Fibroblast of peridontal ligament (primary cell): ENCODE results near the gene POU6F1.

Experiments used
- DNase-seq: peaks from one replicate; pipeline ENCODE4 v3.0.0-alpha.2; 2010; ENCODE audit errors: extremely low read depth

Gene POU6F1

GRCh38 chr12:51171884-51172514 lies 45.9 kb downstream of the POU6F1 start:
- DNase-seq = peak; percentile 44

- no peak for DNase-seq
Observed at GRCh38 chr12:51163795-51164194, 54.1 kb downstream of the POU6F1 start.

DNA sequence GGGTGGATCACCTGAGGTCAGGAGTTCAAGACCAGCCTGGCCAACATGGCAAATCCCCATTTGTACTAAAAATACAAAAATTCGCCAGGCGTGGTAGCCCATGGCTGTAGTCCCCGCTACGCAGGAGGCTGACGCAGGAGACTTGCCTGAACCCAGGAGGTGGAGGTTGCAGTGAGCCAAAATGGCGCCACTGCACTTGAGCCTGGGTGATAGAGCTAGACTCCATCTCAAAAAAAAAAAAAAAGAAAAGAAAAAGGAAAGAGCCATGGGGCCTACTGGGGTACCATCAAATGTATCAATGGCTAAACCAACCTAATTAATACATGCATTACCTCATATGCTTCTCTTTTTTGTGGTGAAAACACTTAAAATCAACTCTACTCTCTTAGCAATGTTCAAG lies 55.6 kb downstream of the POU6F1 start:
- no peak for DNase-seq

DNA sequence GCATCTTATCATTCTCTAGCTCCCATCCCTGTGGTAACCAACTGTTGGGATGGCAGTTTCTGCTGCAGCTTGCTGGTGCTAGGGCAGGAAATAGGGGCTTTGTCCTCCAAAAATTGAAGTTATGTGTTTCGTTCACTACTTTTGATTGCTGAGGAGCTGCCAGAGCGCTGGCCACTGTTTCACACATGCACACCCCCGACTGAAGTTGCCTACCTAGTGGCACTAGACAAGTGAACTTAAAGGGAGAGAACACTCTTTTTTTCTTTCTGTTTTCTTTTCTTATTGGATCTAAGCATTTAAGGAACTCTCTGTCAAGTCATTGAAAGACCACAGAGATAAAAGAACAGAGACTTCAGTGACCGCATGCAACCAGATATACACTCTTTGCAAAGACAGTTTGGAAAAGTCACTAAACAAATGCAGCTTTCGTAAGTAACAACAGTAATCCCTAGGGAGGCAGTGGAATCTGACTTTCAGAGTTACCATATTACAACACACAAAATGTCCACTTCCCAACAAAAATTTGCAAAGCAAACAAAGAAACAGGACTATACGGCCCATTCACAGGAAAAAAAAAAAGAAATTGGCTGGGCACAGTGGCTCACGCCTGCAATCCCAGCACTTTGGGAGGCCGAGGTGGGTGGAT lies 56.9 kb downstream of the POU6F1 start:
- peak; percentile 94 for DNase-seq

GRCh38 chr12:51156245-51156765 lies 61.6 kb downstream of the POU6F1 start:
- no peak for DNase-seq

GRCh38 chr12:51152953-51153352 lies 64.9 kb downstream of the POU6F1 start:
- no peak for DNase-seq

DNA sequence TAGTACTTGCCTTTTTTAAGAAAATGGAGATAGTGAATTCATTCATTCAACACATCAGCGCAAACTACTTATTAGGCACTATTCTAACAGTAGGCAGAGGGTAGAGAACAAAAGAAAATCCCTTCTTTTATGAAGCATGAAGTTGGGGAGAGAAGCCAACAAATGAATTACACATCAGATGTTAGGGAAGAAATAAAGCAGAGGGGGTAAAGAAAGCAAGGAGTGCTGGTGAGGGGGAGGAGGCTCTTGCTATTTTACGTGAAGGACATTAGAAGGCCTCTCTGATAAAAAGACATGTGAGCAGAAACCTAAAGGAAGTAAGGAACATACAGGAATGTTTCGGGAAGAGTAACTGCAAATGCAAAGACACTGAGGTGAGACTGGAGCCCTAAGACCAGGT lies 67.1 kb downstream of the POU6F1 start:
- no peak for DNase-seq

DNA sequence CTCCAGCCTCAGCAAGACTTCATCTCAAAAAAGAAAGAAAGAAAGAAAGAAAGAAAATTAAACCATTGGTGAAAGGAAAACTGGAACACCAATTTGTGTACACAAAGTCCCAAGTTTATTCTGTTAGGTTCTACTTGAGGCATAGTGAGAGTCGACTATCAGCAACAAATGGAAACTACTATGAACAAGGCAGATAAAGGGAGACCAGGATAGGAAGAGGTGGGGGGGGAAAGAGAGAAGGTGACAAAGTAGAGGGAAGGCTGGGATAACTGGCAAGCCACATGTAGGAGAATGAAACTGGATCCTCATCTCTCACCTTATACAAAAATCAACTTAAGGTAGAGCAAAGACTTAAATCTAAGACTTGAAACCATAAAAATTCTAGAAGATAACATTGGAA lies 70.6 kb downstream of the POU6F1 start:
- DNase-seq = no peak

GRCh38 chr12:51139292-51139844 lies 78.5 kb downstream of the POU6F1 start:
- DNase-seq = no peak
